GM18505 (cell line): ENCODE results near the gene TUNAR.

Experiments used
- ATAC-seq: cut with Tn5 transposase; IDR thresholded peaks from one replicate; pipeline ENCODE4 v1.9.1; 2021; ENCODE audit not compliant: unreplicated experiment
- POLR2A ChIP-seq: IDR thresholded peaks from 4 replicates; pipeline ENCODE4 v1.6.1; 2011; ENCODE audit warnings: borderline replicate concordance; ENCODE audit not compliant: insufficient read depth, insufficient read length; ENCODE audit errors: extremely low read depth

TUNAR gene

GRCh38 chr14:95910628-95911027 is 34.0 kb downstream of the TUNAR start:
- ATAC-seq: no peak
- TF ChIP-seq POLR2A: no peak

DNA sequence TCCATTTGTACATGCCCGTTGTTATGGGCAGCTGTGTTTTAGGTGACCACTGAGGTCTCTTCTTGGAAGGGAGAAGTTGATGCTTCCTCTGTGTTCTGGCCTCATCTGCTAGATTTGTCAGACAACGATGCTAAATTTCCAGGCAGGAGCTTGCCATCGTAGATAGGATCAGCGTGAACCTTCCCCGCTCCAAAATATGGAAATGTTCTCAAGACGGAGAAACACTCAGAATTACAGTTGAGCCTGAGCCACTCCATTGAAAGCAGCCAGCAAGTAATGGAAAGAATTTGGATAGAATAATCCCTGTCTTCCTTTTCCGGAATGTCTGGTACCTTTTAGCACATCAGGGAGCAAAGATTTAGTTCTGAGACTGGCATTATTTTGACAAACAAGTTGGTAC is 34.8 kb downstream of the TUNAR start:
- no peak for ATAC-seq
- no peak for TF ChIP-seq POLR2A

DNA sequence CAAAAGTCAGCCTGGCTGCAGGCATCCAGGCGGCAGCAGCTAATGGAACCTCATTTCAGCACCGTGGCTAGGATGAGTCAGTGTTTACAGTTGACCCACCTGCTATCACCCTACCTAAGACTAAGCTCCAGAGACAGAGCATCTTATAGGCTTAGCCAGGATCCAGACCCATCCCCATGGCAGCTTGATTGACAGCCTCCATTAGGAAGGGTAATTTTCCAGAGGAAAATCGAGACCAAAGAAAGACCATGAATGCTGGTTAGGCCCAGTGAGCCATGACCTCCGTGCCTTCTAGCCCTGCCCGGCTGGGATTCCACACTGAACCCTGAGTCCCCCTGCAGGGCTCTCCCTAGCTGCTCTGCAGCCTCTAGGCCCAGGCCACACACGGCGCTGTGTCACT is 38.7 kb downstream of the TUNAR start:
- no peak for TF ChIP-seq POLR2A
- no peak for ATAC-seq

GRCh38 chr14:95918466-95918865 is 41.8 kb downstream of the TUNAR start:
- ATAC-seq: no peak
- TF ChIP-seq POLR2A: no peak

DNA sequence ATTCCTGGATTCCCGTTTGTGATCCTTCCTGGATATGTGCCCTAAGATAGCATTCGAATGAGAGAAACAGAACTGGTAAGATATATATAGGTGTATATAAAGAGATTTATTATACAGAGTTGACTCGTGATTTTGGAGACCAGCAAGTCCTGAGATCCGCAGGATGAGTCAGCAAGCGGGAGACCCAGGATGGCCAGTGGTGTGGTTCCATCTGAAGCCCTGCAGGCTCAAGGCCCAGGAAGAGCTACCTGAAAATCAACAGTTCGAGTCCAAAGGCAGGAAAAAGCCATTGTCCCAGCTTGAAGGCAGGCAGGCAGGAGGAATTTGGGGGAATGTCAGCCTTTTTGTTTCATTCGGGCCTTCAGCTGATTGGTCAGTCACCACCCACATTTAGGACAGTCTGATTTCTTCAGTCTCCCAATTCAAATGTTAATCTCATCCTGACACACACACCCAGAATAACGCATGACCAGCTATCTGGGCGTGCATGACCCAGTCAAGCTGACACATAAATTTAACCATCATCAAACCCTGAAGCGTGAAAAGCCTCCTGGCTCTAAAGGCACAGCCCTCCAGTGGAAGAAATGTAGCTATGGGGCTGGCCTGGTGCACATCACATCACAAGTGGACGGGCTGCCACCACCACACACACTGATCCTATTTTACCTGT is 44.3 kb downstream of the TUNAR start:
- no peak for ATAC-seq
- no peak for TF ChIP-seq POLR2A

DNA sequence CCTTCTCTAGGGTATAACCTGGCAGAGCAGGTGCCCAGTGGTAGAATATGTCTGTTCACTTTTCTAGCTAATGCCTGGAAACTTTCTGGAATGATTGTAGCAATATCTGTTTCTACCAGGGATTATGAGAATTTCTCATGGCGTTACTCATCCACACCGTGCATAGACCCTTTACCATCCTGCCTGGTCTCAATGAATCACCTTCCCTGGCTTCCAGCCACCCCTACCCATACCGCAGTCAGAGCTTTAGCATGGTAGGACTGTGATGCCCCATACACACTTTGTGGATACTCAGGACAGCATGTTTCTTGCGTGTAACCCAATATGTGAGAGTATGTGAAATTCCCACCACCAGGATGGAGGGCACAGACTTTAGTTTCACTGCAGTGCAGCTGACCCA is 45.4 kb downstream of the TUNAR start:
- ATAC-seq: no peak
- TF ChIP-seq POLR2A: no peak

GRCh38 chr14:95928751-95929150 is 52.1 kb downstream of the TUNAR start:
- ATAC-seq: no peak
- no peak for TF ChIP-seq POLR2A

DNA sequence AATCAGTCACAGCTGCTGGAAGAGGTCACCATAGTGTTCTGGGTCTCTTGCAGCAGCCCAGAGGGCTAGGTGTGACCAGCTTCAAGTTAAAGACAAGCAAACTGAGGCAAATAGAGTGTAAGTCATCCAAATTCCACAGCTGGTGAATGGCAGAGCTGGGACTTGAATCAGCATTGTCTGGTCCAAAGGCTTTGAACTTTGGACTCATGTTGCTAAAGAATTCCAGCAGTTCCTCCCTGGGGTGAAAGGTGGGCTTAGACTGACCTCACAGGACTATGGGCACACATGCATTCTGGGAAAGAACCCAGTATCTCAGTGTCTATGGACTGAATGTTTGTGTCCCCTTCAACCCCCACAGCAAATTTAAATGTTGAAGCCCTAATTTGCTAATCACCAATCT is 54.8 kb downstream of the TUNAR start:
- no peak for ATAC-seq
- TF ChIP-seq POLR2A: no peak

DNA sequence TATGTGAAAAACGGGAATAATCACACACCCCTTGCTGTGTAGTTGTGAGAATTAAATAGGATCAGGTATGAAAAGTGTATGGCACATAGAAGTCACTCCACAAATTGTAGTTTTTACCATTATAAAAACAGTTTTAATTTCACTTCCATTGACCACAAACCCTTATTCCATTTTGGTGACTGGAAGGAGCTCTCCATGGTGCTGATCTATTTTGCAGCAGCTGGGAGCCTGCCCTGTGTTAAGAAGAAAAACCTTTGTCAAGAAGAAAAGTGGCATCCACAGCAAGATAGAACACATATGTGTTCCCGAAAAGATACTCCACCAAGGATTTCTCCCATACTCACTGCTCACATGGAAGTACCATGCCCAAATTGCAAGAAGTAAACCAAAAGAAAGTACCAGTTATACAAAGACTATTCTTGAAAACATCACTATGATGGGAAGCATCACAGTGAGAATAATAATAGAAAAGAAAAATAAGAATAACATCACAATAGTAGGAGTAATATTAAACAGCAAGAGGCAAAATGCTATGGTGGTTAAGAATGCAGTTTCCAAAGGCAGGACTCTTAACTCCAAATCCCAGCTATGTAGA is 58.7 kb downstream of the TUNAR start:
- no peak for TF ChIP-seq POLR2A
- ATAC-seq: no peak

- no peak for ATAC-seq
- no peak for TF ChIP-seq POLR2A
These were observed 59.4 kb downstream of the TUNAR start for GRCh38 chr14:95936041-95936440.

- no peak for TF ChIP-seq POLR2A
- ATAC-seq: no peak
These were observed 62.7 kb downstream of the TUNAR start for GRCh38 chr14:95939335-95939734.

- ATAC-seq: no peak
- TF ChIP-seq POLR2A: no peak
These were observed 65.3 kb downstream of the TUNAR start for GRCh38 chr14:95941897-95942296.

DNA sequence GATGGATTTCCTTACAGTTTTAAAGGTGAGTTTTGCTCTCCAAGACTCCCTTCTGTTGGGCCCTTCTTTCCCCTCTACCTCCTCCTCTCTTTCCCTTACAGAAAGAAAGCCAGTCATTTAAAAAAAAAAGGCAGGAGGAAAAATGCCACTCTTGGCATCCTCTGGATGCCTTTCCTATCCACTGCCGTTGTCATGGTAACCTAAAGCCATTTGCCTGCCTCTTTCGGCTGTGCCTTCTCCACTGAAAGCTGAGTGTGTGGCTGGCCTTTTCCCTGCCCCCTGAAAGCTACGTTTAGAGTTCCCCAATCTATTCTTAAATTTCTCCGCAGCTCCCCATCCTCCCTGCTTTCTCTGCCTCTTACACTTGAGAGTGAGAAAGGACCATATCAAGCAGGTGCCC is 67.1 kb downstream of the TUNAR start:
- no peak for ATAC-seq
- no peak for TF ChIP-seq POLR2A

- TF ChIP-seq POLR2A: no peak
- ATAC-seq: no peak
These were observed 67.8 kb downstream of the TUNAR start for GRCh38 chr14:95944462-95944861.

DNA sequence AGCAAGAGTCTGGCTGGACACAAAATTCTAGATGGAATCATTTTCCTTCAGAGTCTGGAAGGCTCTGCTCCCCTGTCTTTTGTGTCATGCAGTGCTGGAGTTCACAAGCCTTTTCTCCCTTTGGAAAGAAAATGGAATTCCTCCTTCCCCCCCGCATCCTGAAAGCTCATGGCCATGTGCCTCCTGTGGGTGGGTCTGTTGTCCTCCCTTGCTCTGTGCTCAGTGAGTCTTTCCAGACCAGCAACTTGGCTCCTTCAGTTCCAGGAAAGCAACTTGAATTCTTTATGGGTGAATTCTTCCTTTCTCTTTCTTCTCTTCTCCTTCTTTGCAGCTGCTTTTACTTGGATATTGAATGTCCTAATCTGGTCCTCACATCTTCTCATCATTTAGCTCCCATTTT is 70.2 kb downstream of the TUNAR start:
- ATAC-seq: no peak
- TF ChIP-seq POLR2A: no peak

DNA sequence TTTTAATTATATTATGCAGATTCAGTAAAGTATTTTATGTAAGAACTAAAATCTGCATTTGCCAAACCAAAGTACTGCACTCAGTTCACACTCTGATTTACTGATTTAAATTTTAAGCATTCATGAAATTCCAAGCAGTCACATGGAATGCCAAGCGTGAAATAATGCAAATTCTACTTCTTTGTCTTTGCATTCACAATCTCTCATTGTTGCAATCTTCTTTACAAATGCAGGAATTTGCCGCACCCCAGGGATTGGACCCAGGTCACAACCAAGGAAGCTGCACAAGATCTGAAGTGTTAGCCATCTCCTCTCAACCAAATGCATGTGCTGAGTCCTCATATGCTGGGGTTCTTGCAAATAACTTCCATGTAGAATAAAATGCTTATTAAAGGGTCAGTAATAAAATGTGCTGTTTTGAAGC is 71.9 kb downstream of the TUNAR start:
- ATAC-seq: no peak
- no peak for TF ChIP-seq POLR2A

- no peak for ATAC-seq
- TF ChIP-seq POLR2A: no peak
These were observed 74.7 kb downstream of the TUNAR start for GRCh38 chr14:95951359-95951758.
